Stimulated activated CD4-positive, alpha-beta T cell treated with anti-CD3 and anti-CD28 coated beads, Interleukin-12 subunit alpha, Interleukin-12 subunit beta, amount 100 ng/mL, for 4 hours (primary cell): ENCODE results near the gene SP3.
A peak's percentile ranks its signal among the peaks of the same experiment; 100 is the strongest.

Experiments used
- DNase-seq: peaks from one replicate; pipeline ENCODE4 v3.0.0-alpha.2; 2020

Gene SP3

GRCh38 chr2:173965372-173966025 is at the start of gene SP3:
Gene SP3 (minus strand): TSS chr2:173965373. CDS start chr2:173965171, 202 bp downstream.
- peak; percentile 93 for DNase-seq

DNA sequence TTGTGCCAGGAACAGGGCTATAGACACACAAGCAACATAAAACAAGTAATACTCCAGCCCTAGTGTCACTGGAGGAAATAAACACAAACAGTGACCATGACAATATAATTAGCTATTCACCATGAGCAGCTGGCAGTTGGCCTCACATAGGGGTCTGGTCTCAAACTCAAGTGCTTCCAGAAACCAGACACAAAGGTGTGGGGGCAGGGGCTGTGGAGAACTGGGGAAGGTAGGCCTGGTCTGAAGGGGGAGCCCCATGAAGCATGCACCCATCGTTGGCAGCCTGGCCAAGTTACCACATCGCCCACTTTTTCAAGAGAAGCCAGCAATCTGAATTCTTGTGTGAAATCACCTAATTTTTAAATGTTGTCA is 49.5 kb upstream of the SP3 start:
- DNase-seq, result no peak

DNA sequence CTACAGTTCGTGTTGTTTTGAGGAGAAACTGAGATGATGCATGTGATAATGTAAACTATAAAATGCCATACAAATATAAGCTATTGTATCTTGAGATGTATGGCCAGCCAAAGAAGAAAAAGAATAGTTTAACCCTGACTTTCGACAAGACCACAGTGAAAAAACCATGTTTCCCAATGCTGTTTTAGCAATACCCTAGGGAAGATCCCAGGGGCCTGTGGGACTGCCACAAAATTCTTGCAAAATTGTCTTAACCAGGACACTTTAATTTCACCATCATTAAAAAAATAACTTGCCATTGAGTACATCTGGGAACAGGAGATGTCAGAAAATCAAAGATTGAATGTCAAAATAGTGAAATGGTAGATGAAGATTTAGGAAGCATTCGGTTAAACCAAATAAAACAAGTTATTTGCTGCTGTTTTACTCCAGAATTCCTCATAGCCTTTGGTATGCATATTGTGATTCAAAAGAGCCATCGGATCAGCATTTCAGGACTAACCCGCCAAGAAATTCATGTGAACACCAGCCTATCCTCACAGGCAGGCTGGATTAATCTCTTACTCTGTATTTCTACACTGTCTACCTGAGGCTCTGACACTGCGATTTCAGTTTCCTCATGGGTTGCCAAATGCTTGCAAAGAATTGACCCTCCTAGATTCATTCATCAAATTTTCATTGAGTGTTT is 49.0 kb upstream of the SP3 start:
- no peak for DNase-seq

DNA sequence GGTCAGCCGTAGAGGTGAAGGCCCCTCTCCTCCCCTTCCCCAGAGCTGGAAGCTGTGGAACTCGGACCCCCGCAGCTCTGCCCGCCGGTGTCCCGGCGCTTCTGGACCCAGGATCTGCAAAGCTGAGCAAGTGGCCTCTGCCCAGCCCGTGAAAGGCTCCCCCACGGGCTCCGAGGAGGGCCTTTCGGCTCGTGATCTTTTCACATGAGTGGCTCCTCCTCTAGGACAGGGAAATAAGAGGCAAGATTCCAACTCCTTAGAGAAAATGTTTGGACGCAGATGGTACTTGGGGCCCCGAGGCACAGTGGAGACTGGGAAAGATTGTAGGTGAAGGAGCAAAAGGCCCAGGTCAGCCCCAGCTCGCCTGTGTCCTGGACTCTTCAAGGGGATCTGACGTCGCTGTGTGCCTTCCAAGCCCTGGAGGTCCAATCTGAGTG is 48.2 kb upstream of the SP3 start:
- DNase-seq, result no peak

DNA sequence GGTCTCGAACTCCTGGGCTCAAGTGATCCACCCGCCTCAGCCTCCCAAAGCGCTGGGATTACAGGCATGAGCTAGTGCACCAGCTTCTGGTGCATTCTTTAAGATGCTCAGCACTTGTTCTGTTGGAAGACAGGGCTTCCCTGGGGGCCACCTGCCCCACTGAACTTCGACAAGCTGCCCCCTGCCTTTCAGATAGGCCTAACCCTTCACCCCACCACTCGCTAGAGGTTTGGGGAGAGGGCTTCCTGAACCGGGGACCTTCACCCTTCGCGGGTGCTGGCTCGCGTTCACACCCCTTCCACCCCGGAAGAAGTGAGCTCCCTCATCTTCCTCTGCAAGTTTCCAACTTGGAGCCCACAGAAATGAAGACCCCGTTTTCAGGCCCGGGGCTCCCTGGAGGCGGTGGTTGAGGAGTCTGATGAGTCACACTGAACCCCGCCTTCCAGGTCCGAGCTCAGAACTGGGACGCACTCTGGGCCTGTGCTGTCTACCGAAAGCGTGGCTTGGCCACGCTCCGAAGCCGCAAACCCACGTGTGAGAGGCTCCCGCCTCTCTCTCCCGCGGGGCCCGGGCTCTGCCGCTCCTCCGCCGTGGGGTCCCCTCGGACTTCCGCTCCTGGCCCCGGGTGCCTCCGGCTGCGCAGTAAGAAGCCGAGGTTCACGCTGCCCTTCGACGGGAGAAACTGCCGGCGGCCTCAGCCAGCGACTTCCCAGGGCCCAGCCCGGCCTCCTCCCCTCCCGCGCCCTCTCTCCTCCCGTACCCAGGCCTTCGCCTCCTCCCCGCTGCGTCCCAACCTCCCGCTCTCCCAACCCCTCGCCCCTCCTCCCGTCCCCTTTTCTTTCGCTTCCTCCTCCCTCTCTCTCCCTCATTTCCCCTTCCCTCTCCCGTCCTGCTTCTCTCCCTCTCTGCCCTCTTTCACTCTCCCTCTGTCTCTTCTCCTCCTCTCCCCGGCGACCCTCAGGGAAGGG is 47.5 kb upstream of the SP3 start:
- DNase-seq, result peak; percentile 13

DNA sequence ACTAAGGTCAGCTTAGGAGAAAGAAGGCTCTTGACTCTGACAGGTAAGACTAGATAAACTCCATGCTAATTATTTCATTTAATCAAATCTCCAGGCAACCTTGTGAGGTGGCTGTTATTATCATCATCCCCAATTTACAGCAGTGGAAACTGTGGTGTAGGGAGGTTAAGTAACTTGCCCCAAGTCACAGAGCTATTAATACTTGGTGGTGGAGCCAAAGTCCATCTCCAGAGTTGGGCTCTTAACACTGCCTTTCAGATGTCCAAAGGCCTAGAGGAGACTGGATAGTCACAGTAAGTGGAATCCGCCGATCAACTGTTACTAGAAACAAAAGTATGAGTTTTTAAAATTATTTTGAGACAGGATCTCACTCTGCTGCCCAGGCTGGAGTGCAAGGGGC is 46.6 kb upstream of the SP3 start:
- DNase-seq, result no peak

DNA sequence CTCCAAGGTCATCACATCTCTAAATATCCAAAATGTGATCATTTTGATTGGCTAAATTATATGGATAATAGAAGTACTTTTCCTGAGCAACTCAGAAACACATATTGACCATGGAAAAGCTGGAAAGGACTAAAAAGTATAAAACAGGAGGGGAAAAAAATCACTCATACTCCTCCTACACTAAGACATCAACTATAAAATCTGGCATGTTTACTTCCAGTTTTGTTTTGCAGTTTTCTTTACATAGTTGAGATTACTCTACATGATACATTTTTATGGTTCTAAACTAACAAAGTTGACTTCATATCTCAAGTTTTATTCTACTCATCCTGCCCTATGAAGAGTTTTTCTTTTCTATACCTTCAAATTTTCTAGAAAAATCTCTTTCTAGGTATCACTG is 46.0 kb upstream of the SP3 start:
- DNase-seq, result no peak

GRCh38 chr2:174009488-174010223 is 44.5 kb upstream of the SP3 start:
- no peak for DNase-seq

DNA sequence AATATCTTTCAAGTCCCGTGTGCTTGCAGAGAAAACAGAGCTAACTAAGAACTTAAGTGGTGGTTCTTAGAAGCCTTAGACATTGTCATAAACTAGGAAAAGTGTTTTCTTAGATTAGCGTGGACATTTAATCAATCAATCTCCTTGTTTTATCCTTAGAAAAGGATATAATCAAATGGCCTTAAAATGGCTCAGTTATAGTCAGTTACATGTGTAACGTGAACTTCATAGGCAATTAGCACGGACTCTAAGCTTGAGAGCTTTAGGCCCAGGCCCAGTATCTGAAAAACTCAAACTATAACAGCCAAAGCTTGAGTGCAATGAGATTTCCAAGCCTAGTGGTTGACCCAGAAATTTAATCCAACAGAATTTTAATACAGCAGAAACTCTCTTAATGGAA is 43.5 kb upstream of the SP3 start:
- DNase-seq, result no peak

DNA sequence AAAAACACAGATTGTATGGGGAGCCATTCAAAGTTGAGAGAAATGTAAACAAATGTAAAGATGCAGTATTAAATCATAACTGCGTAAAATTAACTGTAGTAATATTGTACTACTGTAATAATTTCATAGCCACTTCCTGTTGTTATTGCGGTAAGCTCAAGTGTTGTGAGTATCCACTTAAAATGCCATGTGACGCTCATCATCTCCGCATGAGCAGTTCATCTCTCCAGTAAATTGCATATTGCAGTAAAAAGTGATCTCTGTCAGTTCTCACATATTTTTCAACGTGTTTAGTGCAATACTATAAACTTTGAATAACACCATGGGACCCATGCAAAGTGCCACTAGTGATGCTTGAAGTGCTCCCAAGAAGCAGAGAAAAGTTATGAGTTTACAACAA is 41.8 kb upstream of the SP3 start:
- no peak for DNase-seq

GRCh38 chr2:174005801-174006419 is 40.7 kb upstream of the SP3 start:
- DNase-seq, result no peak

DNA sequence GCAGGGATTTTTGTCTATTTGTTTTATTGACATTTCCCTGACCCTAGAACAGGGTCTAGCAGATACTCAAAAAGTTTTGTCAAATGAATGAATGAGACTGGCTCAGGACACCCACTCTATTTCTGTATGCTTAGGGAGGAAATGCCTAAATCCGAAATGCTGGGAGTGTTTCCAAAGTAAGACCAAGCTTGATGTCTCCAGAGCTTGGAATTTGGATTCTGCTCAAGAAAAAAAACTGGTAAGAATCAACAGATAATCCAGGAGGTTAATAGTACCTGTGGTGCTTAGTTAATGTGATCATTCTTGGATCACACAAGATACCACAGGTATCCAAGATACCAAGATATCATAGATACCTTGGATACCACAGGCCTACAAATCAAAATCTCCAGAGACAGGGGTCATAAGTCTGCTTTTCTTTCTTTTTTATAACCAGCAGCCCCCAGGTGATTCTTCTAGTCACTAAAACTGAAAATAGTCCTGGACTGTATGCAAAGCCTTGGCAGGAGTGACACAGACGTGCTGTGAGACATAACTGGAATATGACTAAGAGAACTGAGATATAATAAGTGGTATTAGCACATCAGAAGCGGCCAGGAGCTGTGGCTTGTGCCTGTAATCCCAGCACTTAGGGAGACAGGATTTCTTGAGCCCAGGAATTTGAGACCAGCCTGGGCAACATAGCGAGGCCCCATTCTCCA is 39.9 kb upstream of the SP3 start:
- DNase-seq, result no peak

- DNase-seq, result no peak
These were observed 38.8 kb upstream of the SP3 start for GRCh38 chr2:174003720-174004695.

- DNase-seq, result no peak
These were observed 37.5 kb upstream of the SP3 start for GRCh38 chr2:174002679-174003078.

DNA sequence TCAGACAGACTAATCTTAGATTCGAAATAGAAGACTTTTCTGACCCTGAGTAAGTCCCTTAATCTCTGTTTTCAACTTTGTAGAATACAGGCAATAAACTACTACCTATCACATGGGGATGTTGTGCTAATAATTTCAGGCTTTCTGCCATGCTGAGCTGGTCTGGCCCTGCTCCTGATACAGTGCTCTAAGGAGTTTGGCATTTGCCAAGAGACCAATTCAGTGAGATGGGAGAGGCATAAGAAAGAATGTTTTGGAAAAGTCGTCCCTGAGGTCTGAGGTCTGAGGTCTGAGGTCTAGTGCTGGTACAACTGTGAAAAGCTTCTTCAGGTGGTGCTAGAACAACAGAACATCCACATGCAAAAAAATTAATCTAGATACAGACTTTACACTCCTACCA is 35.9 kb upstream of the SP3 start:
- no peak for DNase-seq

DNA sequence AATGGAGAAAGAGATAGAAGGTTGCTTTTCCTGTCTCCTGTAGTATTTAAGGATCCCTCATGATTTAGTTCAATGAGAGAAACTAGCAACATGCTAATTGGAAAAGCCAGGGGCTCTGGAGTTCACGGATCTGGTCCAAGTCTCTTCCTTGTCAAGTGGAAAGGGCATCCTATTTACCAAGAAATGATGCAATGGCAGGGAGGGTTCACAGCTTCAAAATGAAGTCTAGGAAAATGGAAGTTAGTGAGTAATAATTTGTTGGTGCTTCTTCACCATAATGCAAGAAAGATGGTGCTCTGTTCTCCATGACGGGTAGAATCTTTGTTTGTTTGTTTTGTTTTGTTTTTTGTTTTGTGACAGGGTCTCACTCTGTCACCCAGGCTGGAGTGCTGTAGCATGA is 34.6 kb upstream of the SP3 start:
- no peak for DNase-seq

GRCh38 chr2:173999272-173999671 is 34.1 kb upstream of the SP3 start:
- DNase-seq, result no peak

DNA sequence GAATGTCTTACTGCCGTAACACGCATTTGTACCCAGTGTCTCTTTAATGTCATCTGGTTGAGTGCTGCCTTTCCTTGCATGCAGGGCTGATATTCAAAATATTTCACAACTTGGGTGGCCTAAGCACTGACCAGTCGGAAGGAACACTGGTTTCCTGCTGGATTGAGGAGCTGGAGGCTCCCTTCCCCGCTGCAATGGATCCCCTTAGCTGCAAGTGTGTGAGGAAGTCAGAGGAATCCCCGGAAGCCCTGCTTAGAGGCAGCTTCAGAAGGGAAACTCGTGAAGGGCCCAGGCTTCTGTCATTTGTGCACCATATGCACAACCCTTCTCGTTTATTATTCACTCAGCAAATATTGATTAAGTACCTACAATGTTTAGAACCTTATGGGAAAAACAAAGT is 33.2 kb upstream of the SP3 start:
- no peak for DNase-seq

DNA sequence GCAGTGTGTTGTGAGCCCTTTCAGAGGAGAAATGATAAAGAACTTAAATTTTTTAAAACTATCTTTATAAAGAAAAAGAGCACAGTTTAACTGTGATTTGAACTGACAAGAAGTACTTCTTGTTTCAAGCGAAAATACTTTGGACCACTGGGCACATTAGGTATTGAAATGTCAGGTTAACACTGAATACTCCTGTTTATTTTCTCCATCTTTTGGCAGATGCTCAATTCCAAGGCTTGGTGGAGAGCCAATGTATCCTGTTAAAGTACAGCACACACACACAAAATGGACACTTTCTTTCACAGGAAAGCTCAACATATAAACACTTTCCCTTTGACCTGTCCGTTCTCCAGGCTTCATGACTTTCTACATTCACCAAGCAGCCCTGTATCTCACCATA is 32.6 kb upstream of the SP3 start:
- no peak for DNase-seq

- DNase-seq, result no peak
These were observed 32.1 kb upstream of the SP3 start for GRCh38 chr2:173997269-173997668.

DNA sequence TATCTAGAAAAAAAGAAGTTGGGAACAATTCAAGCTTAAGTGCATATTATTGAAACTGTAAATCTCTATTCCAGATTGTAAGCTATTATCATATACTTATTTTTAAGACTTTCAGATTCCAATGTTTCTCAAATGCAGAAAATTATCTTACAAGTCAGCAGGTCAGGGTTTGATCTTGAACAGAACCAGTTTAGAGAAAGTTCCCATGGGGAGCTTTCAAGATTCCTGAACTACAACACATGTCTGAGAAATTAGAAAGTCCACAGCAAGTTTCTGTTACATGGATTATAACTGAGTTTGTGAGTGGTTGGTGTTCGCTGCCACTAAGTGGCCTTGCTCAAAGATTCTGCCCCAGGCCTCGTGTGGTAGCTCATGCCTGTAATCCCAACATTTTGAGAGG is 31.6 kb upstream of the SP3 start:
- no peak for DNase-seq
